Neuronal stem cell (in vitro differentiated cells): ENCODE measurements around the gene LYSMD2.

ENCODE experiments used
- DNase-seq: peaks from one replicate; pipeline ENCODE4 v3.0.0-alpha.2; 2013; ENCODE audit warnings: low spot score
- H2AFZ ChIP-seq: one replicate; pipeline ENCODE4 v1.6.1; 2013; ENCODE audit warnings: mild to moderate bottlenecking, low read length, inconsistent platforms
- H2AK5ac ChIP-seq: 2 replicates; pipeline ENCODE4 v1.6.1; 2013; ENCODE audit warnings: low read depth, mild to moderate bottlenecking, inconsistent platforms, low read length, moderate library complexity, mixed read lengths
- H2BK120ac ChIP-seq: 2 replicates; pipeline ENCODE4 v1.6.1; 2013; ENCODE audit warnings: low read depth, mild to moderate bottlenecking, inconsistent platforms, low read length, moderate library complexity, mixed read lengths
- H2BK12ac ChIP-seq: one replicate; pipeline ENCODE4 v1.6.1; 2013; ENCODE audit warnings: low read length, inconsistent platforms
- H2BK15ac ChIP-seq: 2 replicates; pipeline ENCODE4 v1.6.1; 2013; ENCODE audit warnings: mild to moderate bottlenecking, low read length, inconsistent platforms, mixed read lengths
- H2BK5ac ChIP-seq: one replicate; pipeline ENCODE4 v1.6.1; 2013; ENCODE audit warnings: inconsistent platforms, mild to moderate bottlenecking, low read length, moderate library complexity
- H3K14ac ChIP-seq: one replicate; pipeline ENCODE4 v1.6.1; 2013; ENCODE audit warnings: low read length, inconsistent platforms
- H3K18ac ChIP-seq: 2 replicates; pipeline ENCODE4 v1.6.1; 2013; ENCODE audit warnings: low read length, inconsistent platforms
- H3K23ac ChIP-seq: 2 replicates; pipeline ENCODE4 v1.6.1; 2013; ENCODE audit warnings: low read depth, mild to moderate bottlenecking, mixed read lengths, low read length, inconsistent platforms; ENCODE audit not compliant: poor library complexity
- H3K27ac ChIP-seq: replicated peaks from 3 replicates; pipeline ENCODE4 v1.5.1; 2013; ENCODE audit warnings: low read length, inconsistent platforms
- H3K27me3 ChIP-seq, 3 experiments: 2 replicates each; pipeline ENCODE4 v1.6.1; 2013; ENCODE audit warnings: low read length in 3 of 3, mild to moderate bottlenecking in 2 of 3, inconsistent platforms in 1 of 3, low read depth in 1 of 3, mixed read lengths in 1 of 3, moderate library complexity in 1 of 3; ENCODE audit not compliant: control insufficient read depth in 3 of 3, insufficient read depth in 3 of 3
- H3K36me3 ChIP-seq, 2 donors: replicated peaks in 1 of 2; 2 replicates each; pipeline ENCODE4 v1.6.1; 2013; ENCODE audit warnings: low read length in 2 of 2; ENCODE audit not compliant: control insufficient read depth in 2 of 2, insufficient read depth in 2 of 2
- H3K4ac ChIP-seq: 2 replicates; pipeline ENCODE4 v1.6.1; 2013; ENCODE audit warnings: inconsistent platforms, mild to moderate bottlenecking, low read length, moderate library complexity
- H3K4me1 ChIP-seq, 2 donors: 1 replicate in 1 of 2; 2 replicates in 1 of 2; pipeline ENCODE4 v1.6.1; 2013; ENCODE audit warnings: low read length in 2 of 2, low read depth in 1 of 2; ENCODE audit not compliant: control insufficient read depth in 2 of 2, insufficient read depth in 1 of 2
- H3K4me2 ChIP-seq: one replicate; pipeline ENCODE4 v1.6.1; 2013; ENCODE audit warnings: mild to moderate bottlenecking, low read length, inconsistent platforms; ENCODE audit not compliant: insufficient read depth, poor library complexity, severe bottlenecking
- H3K4me3 ChIP-seq, 2 donors: 2 replicates each; pipeline ENCODE4 v1.5.1; 2013; ENCODE audit warnings: low read length in 2 of 2, mild to moderate bottlenecking in 2 of 2, inconsistent platforms in 1 of 2, moderate library complexity in 1 of 2
- H3K79me1 ChIP-seq: one replicate; pipeline ENCODE4 v1.6.1; 2013; ENCODE audit warnings: low read depth, mild to moderate bottlenecking, inconsistent platforms, low read length, moderate library complexity
- H3K9ac ChIP-seq: one replicate; pipeline ENCODE4 v1.6.1; 2013; ENCODE audit warnings: mild to moderate bottlenecking, low read depth, low read length, inconsistent platforms; ENCODE audit not compliant: poor library complexity
- H3K9me3 ChIP-seq, 2 donors: replicated peaks in 1 of 2; 2 replicates each; pipeline versions ENCODE3 to v1.6.1; 2013; ENCODE audit warnings: low read length in 2 of 2, mild to moderate bottlenecking in 2 of 2, inconsistent platforms in 1 of 2, low read depth in 1 of 2, mixed read lengths in 1 of 2, moderate library complexity in 1 of 2; ENCODE audit not compliant: control insufficient read depth in 2 of 2, insufficient read depth in 1 of 2
- H4K8ac ChIP-seq: one replicate; pipeline ENCODE4 v1.6.1; 2013; ENCODE audit warnings: low read depth, mild to moderate bottlenecking, inconsistent platforms, low read length, moderate library complexity
- H4K91ac ChIP-seq: one replicate; pipeline ENCODE4 v1.6.1; 2013; ENCODE audit warnings: low read length, low read depth, mild to moderate bottlenecking, inconsistent platforms; ENCODE audit not compliant: poor library complexity
- WGBS, 2 donors: extraction: QIAGEN DNeasy Blood & Tissue Kit; methylation state at CpG; one replicate each; pipeline ENCODE4 v1.1.7; 2013; ENCODE audit warnings: missing lambda C conversion rate in 2 of 2, mixed read lengths in 1 of 2; ENCODE audit not compliant: insufficient read length in 2 of 2, insufficient replicate concordance in 1 of 2; ENCODE audit errors: extremely low coverage in 2 of 2; 5-methylcytosine and 5-hydroxymethylcytosine counted together

Gene LYSMD2

GRCh38 chr15:51738553-51738952 is 1.1 kb upstream of the LYSMD2 start:
- no peak overlapping the region for H2AFZ ChIP-seq
- no CpG with 5 or more reads among the region's 2 CpGs for WGBS, 2 donors
- no peak overlapping the region for H3K9ac ChIP-seq
- H4K8ac ChIP-seq = no peak overlapping the region
- H3K27ac ChIP-seq = no peak overlapping the region
- no peak overlapping the region for H2BK12ac ChIP-seq
- H3K23ac ChIP-seq = no peak overlapping the region
- peaks cover 3 to 80% (median 33%) of the 10 kb centered on the region in 3 experiments for H3K27me3 ChIP-seq
- no peak overlapping the region for H3K4ac ChIP-seq
- no peak overlapping the region for H2AK5ac ChIP-seq
- H3K79me1 ChIP-seq = no peaks in the 10 kb centered on the region
- H4K91ac ChIP-seq = no peak overlapping the region
- no peak overlapping the region for H3K4me2 ChIP-seq
- H3K14ac ChIP-seq = no peak overlapping the region
- peaks cover 0 to 12% of the 10 kb centered on the region in 2 donors for H3K4me1 ChIP-seq
- no peak overlapping the region for H2BK5ac ChIP-seq
- no peaks in the 10 kb centered on the region for H3K36me3 ChIP-seq
- no peak overlapping the region for H3K18ac ChIP-seq
- DNase-seq = no peak
- H3K9me3 ChIP-seq = no peaks in the 10 kb centered on the region
- H2BK120ac ChIP-seq = no peak overlapping the region
- H2BK15ac ChIP-seq = no peak overlapping the region
- H3K4me3 ChIP-seq = no peak overlapping the region

- H2AK5ac ChIP-seq = no peak overlapping the region
- no peak overlapping the region for H4K8ac ChIP-seq
- no peak overlapping the region for H2BK120ac ChIP-seq
- peaks cover 3 to 70% (median 33%) of the 10 kb centered on the region in 3 experiments for H3K27me3 ChIP-seq
- H2BK5ac ChIP-seq = no peak overlapping the region
- no peaks in the 10 kb centered on the region for H3K36me3 ChIP-seq
- H2BK12ac ChIP-seq = no peak overlapping the region
- peak overlapping the region; percentile 87 for H3K23ac ChIP-seq
- H3K4me2 ChIP-seq = peak overlapping the region; percentile 92
- H2BK15ac ChIP-seq = no peak overlapping the region
- H3K4me3 ChIP-seq = peak overlapping the region; percentile 55 to 93
- H3K79me1 ChIP-seq = no peaks in the 10 kb centered on the region
- no peak overlapping the region for H4K91ac ChIP-seq
- peak overlapping the region; percentile 74 for H3K9ac ChIP-seq
- peak overlapping the region; percentile 95 for H2AFZ ChIP-seq
- WGBS, 2 donors = no CpG with 5 or more reads among the region's 69 CpGs
- peaks cover 0 to 12% of the 10 kb centered on the region in 2 donors for H3K4me1 ChIP-seq
- DNase-seq = no peak
- no peak overlapping the region for H3K4ac ChIP-seq
- H3K9me3 ChIP-seq = no peaks in the 10 kb centered on the region
- H3K18ac ChIP-seq = peak overlapping the region; percentile 82
- no peak overlapping the region for H3K14ac ChIP-seq
- no peak overlapping the region for H3K27ac ChIP-seq
Measured at GRCh38 chr15:51736751-51737521, 519 bp downstream of the LYSMD2 start.

GRCh38 chr15:51736069-51736468 is 1.4 kb downstream of the LYSMD2 start:
- peaks cover 0 to 12% of the 10 kb centered on the region in 2 donors for H3K4me1 ChIP-seq
- H2BK12ac ChIP-seq = no peak overlapping the region
- no peaks in the 10 kb centered on the region for H3K79me1 ChIP-seq
- no peak overlapping the region for H2AFZ ChIP-seq
- no peak for DNase-seq
- no peak overlapping the region for H3K27ac ChIP-seq
- H2BK120ac ChIP-seq = no peak overlapping the region
- no peak overlapping the region for H3K4me3 ChIP-seq
- H3K27me3 ChIP-seq = peaks cover 3 to 70% (median 33%) of the 10 kb centered on the region in 3 experiments
- H3K9me3 ChIP-seq = no peaks in the 10 kb centered on the region
- H4K91ac ChIP-seq = no peak overlapping the region
- H4K8ac ChIP-seq = no peak overlapping the region
- no peak overlapping the region for H3K4ac ChIP-seq
- WGBS, 2 donors = no CpG with 5 or more reads among the region's 3 CpGs
- no peak overlapping the region for H2BK5ac ChIP-seq
- no peaks in the 10 kb centered on the region for H3K36me3 ChIP-seq
- no peak overlapping the region for H3K9ac ChIP-seq
- no peak overlapping the region for H3K23ac ChIP-seq
- no peak overlapping the region for H2BK15ac ChIP-seq
- H3K4me2 ChIP-seq = no peak overlapping the region
- no peak overlapping the region for H3K18ac ChIP-seq
- no peak overlapping the region for H2AK5ac ChIP-seq
- H3K14ac ChIP-seq = no peak overlapping the region

GRCh38 chr15:51735228-51736010 is 2.0 kb downstream of the LYSMD2 start:
- no CpG with 5 or more reads among the region's 5 CpGs for WGBS, 2 donors
- Histone ChIP-seq H3K4me2 (no peak overlapping the region), H3K14ac (no peak overlapping the region), H3K4ac (no peak overlapping the region), H3K36me3 (no peaks in the 10 kb centered on the region), H2AK5ac (no peak overlapping the region), H3K4me1 (peaks cover 0 to 12% of the 10 kb centered on the region in 2 donors), H3K27me3 (peaks cover 3 to 64% (median 33%) of the 10 kb centered on the region in 3 experiments), H2BK5ac (no peak overlapping the region), H3K18ac (no peak overlapping the region), H3K27ac (no peak overlapping the region), H2BK12ac (no peak overlapping the region), H3K23ac (no peak overlapping the region), H4K8ac (no peak overlapping the region), H4K91ac (no peak overlapping the region), H3K79me1 (no peaks in the 10 kb centered on the region), H2AFZ (no peak overlapping the region), H2BK120ac (no peak overlapping the region), H3K4me3 (no peak overlapping the region), H3K9me3 (no peaks in the 10 kb centered on the region), H2BK15ac (no peak overlapping the region), H3K9ac (no peak overlapping the region)
- DNase-seq = no peak
